ENCODE measurements around the gene TRIP10. TPM values are rescaled to one million over a fixed set of nuclear protein-coding genes. Genes with fewer than 3 reads are reported as not detected.
A peak's percentile ranks its signal among the peaks of the same experiment; 100 is the strongest.

TRIP10 gene
- total and polyA plus RNA-seq, 2 of the 13 experiments (the other 11 are each of a cell fraction or from before 2014, with no cell fraction given), result 32.5 to 33.2 TPM

DNA sequence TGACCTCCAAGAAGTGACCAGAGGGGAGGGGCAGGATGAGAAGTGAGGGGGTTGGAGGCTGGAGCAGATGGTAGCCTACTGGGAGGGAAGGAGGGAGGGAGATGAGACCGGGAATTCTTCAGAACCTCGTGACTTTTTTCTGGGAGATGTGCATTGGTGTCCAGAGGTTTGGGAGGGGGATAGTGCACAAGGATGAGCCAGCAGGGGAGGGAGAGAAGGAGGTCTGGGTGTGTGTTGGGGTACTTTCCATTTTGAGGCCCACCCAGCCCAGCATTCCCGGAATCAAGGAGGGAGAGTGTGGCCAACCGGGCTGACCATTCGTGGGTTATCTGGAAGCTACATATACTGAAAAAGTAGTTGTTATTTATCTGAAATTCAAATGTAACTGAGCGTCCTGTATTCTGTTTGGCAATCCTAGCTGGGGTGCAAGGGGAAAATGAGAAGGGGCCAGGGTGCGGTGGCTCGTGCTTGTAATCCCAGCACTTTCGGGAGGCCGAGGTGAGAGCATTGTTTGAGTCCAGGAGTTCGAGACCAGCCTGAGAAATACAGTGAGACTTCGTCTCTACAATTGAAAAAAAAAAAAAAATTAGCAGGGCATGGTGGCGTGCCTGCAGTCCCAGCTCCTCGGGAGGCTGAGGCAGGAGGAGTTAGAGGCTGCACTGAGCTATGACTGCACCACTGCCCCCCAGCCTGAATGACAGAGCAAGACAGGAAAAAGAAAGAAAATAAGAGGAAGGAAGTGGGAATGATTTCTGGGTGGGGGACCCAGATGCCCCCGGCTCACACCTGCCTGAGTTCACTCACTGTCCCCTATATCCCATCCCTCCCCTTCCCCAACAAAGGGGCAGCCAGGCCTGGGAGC, 14.6 kb upstream of the TRIP10 start:
- H3K36me3 ChIP-seq (replicated peaks in 1 of 2; ENCODE audit: control insufficient read depth in 1 of 2, insufficient read depth in 2 of 2, low read length in 2 of 2), result no peaks in the 10 kb centered on the region
- H3K4me3 ChIP-seq (replicated peaks in 1 of 3; ENCODE audit: insufficient read depth in 1 of 3, low read depth in 2 of 3, low read length in 3 of 3), result peak overlapping the region in 2 of 3 experiments; percentile 30 to 58; a peak in 2 of 6 replicates
- H3K4me1 ChIP-seq (ENCODE audit: insufficient read depth, low read length), result peaks cover 93% of the 10 kb centered on the region
- H3K9me3 ChIP-seq (ENCODE audit: low read length), result no peaks in the 10 kb centered on the region
- TF ChIP-seq ZNF543 (CRISPR knock-in tag; IDR thresholded peaks at IDR 0.05), result no peak
- TF ChIP-seq STAT5B (CRISPR knock-in tag; IDR thresholded peaks at IDR 0.05), result no peak
- TF ChIP-seq SNAPC2 (CRISPR knock-in tag; IDR thresholded peaks at IDR 0.05), result 0 out of 2 replicates have a peak, but pooled peaks have one; percentile 18
- TF ChIP-seq ESRRA (CRISPR knock-in tag; IDR thresholded peaks at IDR 0.05; ENCODE audit: low read depth), result 0 out of 2 replicates have a peak, but pooled peaks have one; percentile 15
- peak; percentile 30; the same call in 1 of the 2 replicates for TF ChIP-seq CHD4 (IDR thresholded peaks at IDR 0.05; ENCODE audit: borderline replicate concordance, low read length)
- no peak for TF ChIP-seq BRCA1 (CRISPR knock-in tag; IDR thresholded peaks at IDR 0.05)
- peak; percentile 61; the same call in 1 of the 2 replicates for TF ChIP-seq ZNF770 (CRISPR knock-in tag; IDR thresholded peaks at IDR 0.05)
- TF ChIP-seq ZNF354B (CRISPR knock-in tag; IDR thresholded peaks at IDR 0.05), result no peak
- 0 out of 2 replicates have a peak, but pooled peaks have one; percentile 37 for TF ChIP-seq FOXK1 (CRISPR knock-in tag; IDR thresholded peaks at IDR 0.05; ENCODE audit: borderline replicate concordance, low read depth)
- TF ChIP-seq POLR2G (IDR thresholded peaks at IDR 0.05; ENCODE audit: low read depth, low read length), result 0 out of 2 replicates have a peak, but pooled peaks have one; percentile 2
- TF ChIP-seq ZFX (CRISPR knock-in tag; IDR thresholded peaks at IDR 0.05; ENCODE audit: low read depth), result 0 out of 2 replicates have a peak, but pooled peaks have one; percentile 6
- TF ChIP-seq EP300 (IDR thresholded peaks at IDR 0.05; ENCODE audit: low read depth in 2 of 2, low read length in 2 of 2), result no peak
- no peak for TF ChIP-seq EP300 (CRISPR knock-in tag; IDR thresholded peaks at IDR 0.05; ENCODE audit: borderline replicate concordance)
- TF ChIP-seq SUZ12 (IDR thresholded peaks at IDR 0.05; ENCODE audit: low read depth, low read length), result no peak
- TF ChIP-seq ARNTL (CRISPR knock-in tag; IDR thresholded peaks at IDR 0.05), result 0 out of 2 replicates have a peak, but pooled peaks have one; percentile 10
- TF ChIP-seq HES4 (CRISPR knock-in tag; IDR thresholded peaks at IDR 0.05; ENCODE audit: borderline replicate concordance), result no peak
- TF ChIP-seq POLR2A (IDR thresholded peaks at IDR 0.05; ENCODE audit: insufficient read depth in 1 of 2, low read depth in 2 of 2, low read length in 2 of 2), result no peak
- FAIRE-seq (no peak), ATAC-seq (no peak), DNase-seq (ENCODE audit: low spot score) (no peak)
- H4K20me1 ChIP-seq (ENCODE audit: insufficient read depth, low read length), result peaks cover 5% of the 10 kb centered on the region
- ChIA-PET CTCF (ENCODE audit: low intra/inter-chr PET ratio, low total read pairs) (no interaction called here), POLR2A (interaction anchor here (0.6 to 8.0 kb wide), 8 partner anchors 9 to 352 kb away, joined by 3 to 278 read pairs (median 4); partner anchors contain the start of genes ALKBH7 and GPR108)
- peak overlapping the region; percentile 90 for H3K27ac ChIP-seq (ENCODE audit: extremely low read length, insufficient read depth, low read length)
- H3K79me2 ChIP-seq (ENCODE audit: insufficient read depth, low read length), result peaks cover 12% of the 10 kb centered on the region
- H2AFZ ChIP-seq (ENCODE audit: low read length), result no peak overlapping the region
- 58% methylated on average over 15 of the region's 15 CpGs for WGBS (ENCODE audit: low lambda C conversion rate)
- H3K9ac ChIP-seq (ENCODE audit: insufficient read depth, low read depth, low read length), result peak overlapping the region; percentile 70
- in situ Hi-C loops (cut with HindIII; ENCODE audit: extremely low pct_ligation_motif_present, low pct_unique_long_range_greater_than_20kb) (no loop called here), intact Hi-C loops (cut with micrococcal nuclease; ENCODE audit: unreplicated experiment) (no loop called here)
- peak overlapping the region; percentile 90 for H3K4me2 ChIP-seq (ENCODE audit: low read depth, low read length)
- BruUV-seq (replicated peaks), result no TSS peak
- peaks cover 0 to 1% of the 10 kb centered on the region in 2 experiments; a peak in 1 of 5 replicates for H3K27me3 ChIP-seq (ENCODE audit: control insufficient read depth in 1 of 2, insufficient read depth in 2 of 2, low read length in 2 of 2)

Measured in HepG2 (cell line).